ENCODE measurements around the gene MEX3B. TPM values are rescaled to one million over a fixed set of nuclear protein-coding genes. Genes with fewer than 3 reads are reported as not detected.
"Not testable (repeated sequence)": the region's sequence is repeated elsewhere in the genome, so short reads cannot be mapped to it uniquely, and the experiment has no call there.

MEX3B gene
- total RNA-seq, 1 donor from 2014 or later, result 0.44 TPM

GRCh38 chr15:82051664-82052063, 5.8 kb upstream of the MEX3B start:
- intact Hi-C loops (cut with micrococcal nuclease), result no loop called here

- intact Hi-C loops (cut with micrococcal nuclease), result loop anchor here (5.0 to 10.0 kb wide), 3 partner anchors 148 to 1352 kb away; partner anchors contain the start of genes ABHD17C and STARD5
Measured at GRCh38 chr15:82048811-82049210, 3.0 kb upstream of the MEX3B start.

GRCh38 chr15:82047453-82048400, 1.9 kb upstream of the MEX3B start:
- intact Hi-C loops (cut with micrococcal nuclease), result loop anchor here (1.0 to 10.0 kb wide), 10 partner anchors 61 to 1350 kb away; partner anchors contain the start of genes ABHD17C, BTBD1, STARD5 and TLNRD1

DNA sequence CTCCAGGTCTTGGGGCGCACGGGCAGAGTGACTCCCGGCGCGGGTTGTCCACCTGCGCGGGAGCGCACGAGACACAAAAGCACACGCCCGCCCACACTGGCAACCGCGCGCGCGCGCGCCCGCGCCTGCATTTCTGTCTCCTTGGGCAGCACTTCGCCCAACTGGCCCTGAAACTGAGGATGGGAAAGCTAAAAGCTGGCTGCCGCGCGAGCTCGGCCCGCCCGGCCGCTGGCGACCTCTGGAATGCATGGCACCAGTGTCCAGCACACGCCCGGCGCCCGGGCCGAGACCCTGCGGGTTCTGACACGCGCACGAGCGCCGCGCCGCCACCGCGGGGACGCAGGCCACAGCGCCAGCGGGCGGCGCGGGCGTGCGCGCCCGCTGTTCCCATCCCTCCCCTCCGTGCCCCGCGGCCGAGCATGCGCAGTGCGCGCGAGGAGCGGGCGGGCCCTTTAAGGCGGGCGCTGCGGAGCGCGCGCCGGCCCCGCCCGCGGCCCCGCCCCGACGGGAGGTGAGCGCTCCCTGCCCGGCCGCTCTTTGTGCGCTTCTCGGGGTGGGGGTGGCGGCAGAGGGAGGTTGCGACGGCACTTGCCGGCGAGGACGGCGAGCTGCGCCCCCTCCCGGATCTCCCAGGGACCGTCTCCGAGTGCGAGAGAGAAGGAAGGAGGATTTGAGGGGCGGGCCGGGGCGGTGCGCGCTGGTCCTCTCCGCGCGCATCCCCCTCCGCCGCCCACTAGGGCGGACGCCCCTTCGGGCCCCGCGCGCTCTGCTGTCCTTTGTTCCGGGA, 1.0 kb upstream of the MEX3B start:
- intact Hi-C loops (cut with micrococcal nuclease), result loop anchor here (1.0 to 10.0 kb wide), 11 partner anchors 62 to 1350 kb away; partner anchors contain the start of genes ABHD17C, BTBD1, EFL1 and SAXO2

DNA sequence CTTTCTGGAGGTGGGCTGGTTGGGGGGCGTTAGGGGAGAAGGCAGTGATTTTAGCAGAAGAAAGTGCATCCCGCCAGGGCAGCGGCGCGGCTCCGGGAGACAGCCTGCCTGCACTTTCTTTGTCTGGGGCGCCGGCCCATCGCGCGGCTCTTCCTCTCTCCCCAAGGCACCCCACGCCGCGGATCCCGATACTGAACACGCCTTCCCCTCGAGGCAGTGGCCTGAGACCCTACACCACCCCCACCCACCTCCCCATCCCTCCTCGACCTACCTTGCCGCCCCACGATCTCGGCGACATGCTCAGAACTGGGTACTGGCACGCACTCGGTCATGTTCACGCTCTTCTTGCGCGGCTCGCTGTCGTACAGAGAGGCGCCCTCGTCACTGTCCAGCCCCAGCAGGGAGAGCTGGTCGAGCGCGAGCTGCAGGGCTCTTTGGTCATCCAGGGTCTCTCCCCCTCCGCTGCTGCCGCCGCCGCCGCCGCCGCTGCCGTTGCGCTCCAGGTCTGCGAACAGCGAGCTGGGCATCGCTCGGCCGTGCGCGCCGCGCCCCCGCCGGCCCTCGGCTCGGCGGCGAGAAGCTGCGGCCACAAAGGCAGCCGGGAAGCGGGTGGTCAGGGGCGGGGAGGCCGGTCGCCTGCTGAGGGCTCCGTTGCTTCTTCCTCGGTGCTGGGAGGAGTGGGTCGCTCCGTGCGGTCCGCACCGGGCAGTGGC, 483 bp downstream of the MEX3B start:
- intact Hi-C loops (cut with micrococcal nuclease), result loop anchor here (5.0 to 10.0 kb wide), 3 partner anchors 152 to 1348 kb away; partner anchors contain the start of genes ABHD17C and STARD5

- intact Hi-C loops (cut with micrococcal nuclease), result loop anchor here (5.0 to 10.0 kb wide), 3 partner anchors 153 to 1347 kb away; partner anchors contain the start of genes ABHD17C and STARD5
Measured at GRCh38 chr15:82044373-82045178, 1.2 kb downstream of the MEX3B start.

DNA sequence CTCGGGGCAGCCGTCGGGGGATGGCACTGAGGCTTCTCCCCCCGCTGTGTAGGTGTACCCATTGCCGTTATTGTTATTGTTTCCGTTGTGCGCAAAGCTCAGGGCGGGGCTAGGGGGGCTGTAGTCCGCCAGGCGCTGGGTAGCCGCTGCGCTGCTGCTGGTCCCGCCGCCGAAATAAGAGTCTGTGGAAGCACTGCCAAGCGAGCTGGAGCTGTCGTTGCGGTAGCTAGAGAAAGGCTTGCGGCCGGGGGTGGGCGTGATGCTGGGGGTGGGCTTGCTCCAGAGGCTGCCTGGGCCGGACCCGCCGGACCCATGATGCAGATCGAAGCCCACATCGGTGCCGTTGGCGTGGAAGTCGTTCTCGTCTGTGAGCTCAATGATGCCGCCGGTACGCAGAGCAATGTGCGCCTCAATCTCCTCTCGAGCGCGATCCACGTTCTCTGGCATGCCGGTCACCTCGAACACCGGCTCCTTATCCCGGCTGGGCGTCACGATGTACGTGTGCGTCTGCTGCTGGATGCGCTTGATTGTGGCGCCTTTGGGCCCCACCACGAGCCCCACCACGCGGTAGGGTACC, 1.9 kb downstream of the MEX3B start:
- intact Hi-C loops (cut with micrococcal nuclease), result loop anchor here (10.0 kb wide), 1 partner anchor 719 kb away; the partner anchor contains the start of gene STARD5

DNA sequence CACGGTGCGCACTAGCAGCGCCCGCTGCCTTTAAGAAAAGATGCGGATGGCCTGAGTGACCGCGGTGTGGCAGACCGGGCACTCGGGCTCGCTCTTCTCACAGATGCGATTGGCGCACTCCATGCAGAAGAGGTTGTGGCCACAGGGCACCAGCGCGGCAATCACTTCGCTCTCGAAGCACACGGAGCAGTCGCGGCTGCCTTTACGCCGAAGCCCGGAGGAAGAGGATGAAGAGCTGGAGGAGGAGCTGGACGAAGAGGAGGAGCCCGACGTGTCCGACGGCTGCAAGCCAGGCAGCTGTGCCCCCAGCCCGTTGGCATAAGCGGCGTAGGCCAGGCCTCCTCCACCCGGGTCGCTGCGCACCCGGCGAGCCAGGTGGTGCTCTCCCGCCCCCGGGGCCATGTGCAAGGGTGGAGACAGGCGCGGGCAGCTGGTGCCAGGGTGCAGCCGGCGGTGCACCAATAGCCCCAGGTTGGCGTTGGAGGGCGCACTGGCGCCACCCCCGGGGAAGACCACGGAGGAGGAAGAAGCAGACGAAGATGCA, 2.6 kb downstream of the MEX3B start:
- intact Hi-C loops (cut with micrococcal nuclease), result loop anchor here (10.0 kb wide), 1 partner anchor 718 kb away; the partner anchor contains the start of gene STARD5

- intact Hi-C loops (cut with micrococcal nuclease), result loop anchor here (10.0 kb wide), 1 partner anchor 716 kb away; the partner anchor contains the start of gene STARD5
Measured at GRCh38 chr15:82040862-82041261, 5.0 kb downstream of the MEX3B start.

GRCh38 chr15:82040390-82040789, 5.4 kb downstream of the MEX3B start:
- intact Hi-C loops (cut with micrococcal nuclease), result loop anchor here (10.0 kb wide), 1 partner anchor 716 kb away; the partner anchor contains the start of gene STARD5

DNA sequence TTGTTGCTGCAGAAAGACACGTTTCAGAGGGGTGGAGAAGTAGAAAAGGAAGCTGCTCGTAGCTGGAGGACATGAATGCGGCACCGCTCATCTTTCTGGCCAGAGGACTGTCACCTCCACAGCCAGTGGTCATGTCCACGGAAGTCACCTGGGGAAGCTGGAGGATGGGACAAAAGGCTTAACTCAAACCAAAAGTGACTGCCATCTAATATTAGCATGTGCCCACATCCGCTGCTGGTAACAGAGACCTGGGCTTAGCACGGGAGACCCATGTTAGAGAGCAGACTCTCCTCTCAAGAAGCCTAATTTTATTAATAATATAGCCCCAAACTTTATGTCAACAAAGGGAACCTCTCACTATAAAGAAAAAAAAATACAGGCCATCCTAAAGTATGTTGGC, 5.9 kb downstream of the MEX3B start:
- intact Hi-C loops (cut with micrococcal nuclease), result loop anchor here (10.0 kb wide), 1 partner anchor 715 kb away; the partner anchor contains the start of gene STARD5

DNA sequence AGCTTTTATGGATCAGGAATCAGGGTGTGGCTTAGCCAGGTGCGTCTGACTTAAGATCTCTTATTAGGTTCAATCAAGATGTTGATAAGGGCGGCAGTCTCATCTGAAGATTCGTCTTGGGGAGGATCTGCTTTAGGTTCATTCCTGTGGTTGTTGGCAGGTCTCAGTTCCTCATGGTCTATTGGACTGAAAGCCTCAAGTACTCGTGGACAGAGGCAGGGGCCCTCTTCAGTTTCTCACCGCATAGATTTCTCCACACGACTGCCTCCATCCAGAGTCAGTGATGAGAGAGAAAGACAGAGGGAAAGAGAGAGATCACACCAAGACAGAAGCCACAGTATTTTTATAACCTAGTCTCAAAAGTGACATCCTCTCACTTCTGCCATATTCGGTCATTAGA, 9.4 kb downstream of the MEX3B start:
- intact Hi-C loops (cut with micrococcal nuclease), result no loop called here

DNA sequence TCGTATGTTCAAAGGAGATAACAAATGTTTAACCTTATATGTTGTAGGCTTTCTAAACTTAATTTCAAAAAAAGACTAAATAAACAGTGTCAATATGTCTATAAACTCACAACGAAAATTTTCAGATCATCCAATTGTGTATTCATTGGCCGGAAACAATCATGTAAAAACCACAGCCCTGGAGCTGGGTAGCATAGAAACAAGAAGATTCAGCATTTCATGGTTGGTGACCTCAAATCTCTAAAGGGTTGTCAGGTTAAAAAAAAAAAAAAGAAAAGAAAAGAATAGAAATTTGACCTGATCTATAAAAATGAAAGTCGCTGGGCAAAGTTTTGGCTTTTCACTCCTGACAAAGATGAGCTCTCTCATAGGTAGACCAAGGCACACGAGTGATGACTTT, 13.9 kb downstream of the MEX3B start:
- intact Hi-C loops (cut with micrococcal nuclease), result no loop called here

- intact Hi-C loops (cut with micrococcal nuclease), result no loop called here
Measured at GRCh38 chr15:82030176-82030575, 15.6 kb downstream of the MEX3B start.

GRCh38 chr15:82028163-82028562, 17.7 kb downstream of the MEX3B start:
- intact Hi-C loops (cut with micrococcal nuclease), result not testable (repeated sequence)

DNA sequence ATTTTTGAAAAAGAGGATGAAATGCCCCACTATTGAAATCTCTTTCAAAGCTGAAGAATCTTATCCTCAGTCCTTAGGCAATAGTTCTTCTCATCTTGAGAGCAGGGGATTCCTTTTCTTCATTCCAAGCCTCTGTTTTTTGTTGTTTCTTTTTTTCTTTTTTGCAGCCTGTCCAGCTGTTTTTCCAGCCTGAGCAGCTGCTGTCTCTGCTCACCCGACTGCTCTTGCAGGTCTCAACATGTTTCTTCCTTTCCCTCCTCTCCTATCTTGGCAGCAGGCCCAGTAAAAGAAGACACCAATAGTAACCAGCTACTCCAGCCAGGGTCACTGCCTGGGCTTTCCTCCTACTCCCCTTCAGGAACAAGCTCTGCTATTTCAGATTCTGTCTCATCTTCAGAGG, 23.8 kb downstream of the MEX3B start:
- intact Hi-C loops (cut with micrococcal nuclease), result no loop called here

DNA sequence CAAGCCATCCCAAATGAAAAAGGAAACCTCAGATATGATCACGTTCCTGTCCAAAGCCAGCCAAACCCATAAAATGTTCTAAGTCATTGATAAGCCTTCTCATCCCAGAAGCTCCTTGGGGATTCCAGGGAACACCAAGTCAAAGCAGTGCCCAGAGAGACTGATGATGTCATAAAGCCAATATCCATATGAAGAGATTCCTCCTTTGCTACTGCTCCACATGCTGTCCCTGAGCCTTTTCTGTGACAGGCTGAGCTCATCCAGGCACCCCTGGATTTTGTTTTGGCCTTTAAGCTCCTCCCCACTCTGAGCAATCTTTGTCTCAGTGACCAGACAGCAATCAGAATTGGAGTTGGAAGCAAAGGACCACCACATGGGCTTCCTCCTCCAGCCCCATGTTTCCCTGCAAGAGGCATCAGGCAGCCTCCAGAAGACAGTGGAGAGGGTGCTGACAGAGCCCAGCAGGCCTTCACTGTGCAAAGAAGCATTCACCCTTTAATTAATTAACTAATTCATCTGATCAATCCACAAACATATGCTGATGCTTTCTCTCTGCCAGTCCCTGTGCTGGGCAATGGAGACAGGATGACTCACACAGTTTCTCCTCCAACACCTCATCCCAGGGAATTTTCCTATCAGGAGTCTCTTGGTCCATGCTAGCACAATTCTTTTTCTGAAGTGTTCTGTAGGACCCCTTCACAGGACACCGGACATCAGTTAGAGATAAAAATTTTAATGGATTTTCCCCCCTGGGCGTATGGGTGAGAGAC, 25.0 kb downstream of the MEX3B start:
- intact Hi-C loops (cut with micrococcal nuclease), result no loop called here

DNA sequence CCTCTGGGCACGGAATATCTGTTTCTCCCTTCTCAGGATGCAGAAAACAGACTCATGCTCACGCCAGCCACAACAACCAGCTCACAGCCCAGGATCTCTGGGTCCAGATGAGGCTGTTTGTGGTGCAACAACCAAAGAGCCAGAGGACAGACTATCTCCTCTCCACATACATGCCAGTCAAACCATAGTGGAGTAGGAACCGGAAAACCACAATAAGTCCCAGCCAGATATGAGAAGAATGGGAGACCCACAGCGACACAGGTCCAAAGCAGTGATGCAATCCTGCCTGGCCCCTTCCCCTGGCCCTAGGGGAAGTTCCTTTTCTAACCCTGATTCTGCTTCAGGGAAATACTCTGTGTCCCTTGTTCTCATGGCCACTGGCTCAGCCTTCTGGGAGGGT, 27.6 kb downstream of the MEX3B start:
- intact Hi-C loops (cut with micrococcal nuclease), result no loop called here

All from T-helper 1 cell treated with Interleukin-12 subunit alpha and Interleukin-12 subunit beta and Interleukin-4 antibody, amounts not matched to agents 30 ng/mL and 1 ng/mL, for 36 hours (primary cell).